GM18858 (cell line): ENCODE data around the gene PHC3.

ENCODE experiments used
- ATAC-seq: cut with Tn5 transposase; IDR thresholded peaks from one replicate; pipeline ENCODE4 v1.9.1; 2021; ENCODE audit not compliant: unreplicated experiment

Gene PHC3

DNA sequence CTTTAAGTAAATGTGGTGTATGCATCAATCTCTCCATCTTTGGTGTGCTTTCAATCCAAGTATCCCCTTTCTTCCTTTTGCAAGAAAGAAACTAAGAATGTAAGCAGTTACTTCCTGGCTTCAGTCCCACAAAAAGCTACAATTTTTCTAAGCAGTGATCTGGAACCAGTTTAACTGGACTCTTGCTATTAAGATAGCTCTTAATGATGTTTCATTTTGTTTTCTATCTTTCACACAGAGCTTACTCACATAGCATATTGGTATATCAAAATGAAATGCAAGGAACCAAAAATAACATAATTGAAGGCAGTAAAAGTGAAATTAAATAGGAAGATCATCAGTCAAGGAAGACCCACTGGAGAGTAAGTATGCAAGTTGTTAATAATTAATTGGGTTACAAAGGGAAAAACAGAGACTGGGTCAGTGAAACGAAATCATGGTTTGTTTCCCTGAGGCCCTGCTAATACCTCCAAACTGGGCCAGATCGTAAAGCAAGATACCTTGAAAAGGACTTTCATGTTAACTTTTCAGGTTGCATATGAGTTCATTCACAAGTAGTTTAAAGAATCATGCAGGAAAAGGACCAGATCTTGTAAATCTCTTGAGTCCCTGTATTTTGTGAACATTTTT lies 101.9 kb downstream of the PHC3 start:
- ATAC-seq, result no peak

DNA sequence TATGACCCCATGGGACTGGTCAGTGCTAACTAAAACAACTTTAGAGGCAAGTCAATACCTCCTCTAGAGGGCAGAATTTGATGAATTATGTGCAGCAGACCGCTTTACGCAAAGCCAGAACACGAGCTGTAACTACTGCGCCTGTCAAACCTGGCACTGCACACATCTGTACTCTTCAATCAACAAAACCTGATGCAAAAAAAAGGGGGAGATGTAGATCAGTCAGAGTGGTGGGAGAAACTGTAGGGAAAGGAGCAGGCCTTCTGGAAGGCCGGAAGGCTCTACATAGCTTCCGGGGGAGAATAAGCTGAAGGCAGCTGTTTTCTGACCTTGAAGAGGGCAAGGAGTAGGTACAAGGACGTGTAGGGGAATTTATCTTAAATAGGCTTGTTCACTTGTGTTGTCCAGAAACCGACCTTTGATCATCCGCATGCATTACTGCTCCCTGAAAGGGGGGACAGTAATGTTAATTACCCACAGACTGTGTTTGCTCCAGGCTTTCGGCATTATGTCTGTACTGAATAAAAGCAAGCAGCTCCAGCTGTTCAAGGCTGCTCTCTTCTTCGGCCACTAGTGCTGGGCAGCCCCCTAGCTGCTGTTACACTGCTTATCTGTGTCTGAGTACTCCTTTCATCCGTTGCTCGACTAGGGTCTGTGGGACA lies 102.8 kb downstream of the PHC3 start:
- no peak for ATAC-seq

- ATAC-seq, result no peak
Measured at GRCh38 chr3:170077361-170077760, 104.2 kb downstream of the PHC3 start.

DNA sequence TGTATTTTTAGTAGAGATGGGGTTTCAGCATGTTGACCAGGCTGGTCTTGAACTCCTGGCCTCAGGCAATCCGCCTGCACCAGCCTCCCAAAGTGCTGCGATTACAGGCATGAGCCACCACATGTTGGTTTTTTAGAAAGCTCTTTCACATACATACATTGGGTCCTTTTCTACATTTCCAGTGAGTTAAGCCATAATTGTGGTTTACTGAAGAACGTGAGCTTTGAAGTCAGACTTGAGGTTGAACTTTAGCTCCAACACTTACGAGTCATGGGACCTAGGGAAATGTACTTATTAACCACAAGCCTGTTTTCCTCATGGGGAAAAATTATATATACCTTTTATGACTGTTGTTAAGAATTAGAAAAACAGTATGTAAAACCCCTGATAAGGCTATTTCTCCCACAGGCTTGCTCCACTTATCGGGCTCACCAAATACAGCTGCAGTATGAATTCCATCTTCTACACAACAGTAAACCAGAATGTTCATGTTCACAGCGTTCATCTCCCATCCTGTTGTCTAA lies 104.8 kb downstream of the PHC3 start:
- ATAC-seq, result no peak

DNA sequence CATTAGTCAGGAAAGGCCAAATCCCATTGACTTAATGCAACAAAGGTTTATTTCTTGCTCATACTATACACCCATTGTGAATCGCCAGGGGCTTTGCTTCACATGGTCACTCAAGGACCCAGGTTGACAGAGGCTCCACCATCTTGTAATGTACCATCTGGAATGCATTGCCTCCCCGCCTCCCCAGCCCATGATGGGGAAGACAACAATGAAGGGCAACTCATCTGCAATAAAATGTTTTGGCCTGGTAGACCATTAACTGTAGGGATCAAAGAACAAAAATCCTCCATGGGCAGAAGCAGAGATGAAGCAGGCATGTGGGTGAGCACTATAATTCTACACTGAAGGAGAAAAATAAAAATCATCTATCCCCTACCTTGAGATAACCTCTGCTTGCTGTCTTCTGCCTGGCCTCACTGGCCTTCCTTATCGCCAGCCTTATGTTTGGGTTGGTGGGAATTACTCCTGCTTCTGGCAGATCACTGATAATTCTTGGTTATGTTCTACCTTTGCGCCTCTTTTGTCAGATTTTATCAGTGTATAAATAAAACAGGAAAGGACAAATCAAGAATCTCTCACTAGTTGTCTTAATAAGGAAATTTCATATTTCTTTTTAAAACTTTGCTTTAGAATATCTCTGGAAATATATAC lies 106.0 kb downstream of the PHC3 start:
- no peak for ATAC-seq

DNA sequence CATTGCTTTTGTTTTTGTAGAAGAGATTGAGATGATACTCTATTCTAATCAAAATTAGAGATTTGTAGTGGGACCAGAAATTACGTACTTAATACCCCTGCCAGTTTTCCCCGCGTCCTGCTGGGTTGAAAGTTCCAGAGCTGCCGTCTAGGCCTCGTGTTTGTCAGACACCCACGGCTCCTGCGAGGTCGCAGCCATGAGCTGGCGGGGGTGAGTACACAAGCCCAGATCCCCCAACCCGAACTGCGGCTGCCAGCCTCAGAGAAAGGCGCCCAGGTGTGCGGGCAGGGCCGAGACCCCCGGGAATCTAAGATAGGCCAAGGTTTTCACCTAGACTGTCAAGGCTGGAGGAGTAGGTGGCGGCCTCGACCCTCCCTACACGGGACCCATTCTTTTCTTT lies 117.4 kb downstream of the PHC3 start:
- no peak for ATAC-seq

DNA sequence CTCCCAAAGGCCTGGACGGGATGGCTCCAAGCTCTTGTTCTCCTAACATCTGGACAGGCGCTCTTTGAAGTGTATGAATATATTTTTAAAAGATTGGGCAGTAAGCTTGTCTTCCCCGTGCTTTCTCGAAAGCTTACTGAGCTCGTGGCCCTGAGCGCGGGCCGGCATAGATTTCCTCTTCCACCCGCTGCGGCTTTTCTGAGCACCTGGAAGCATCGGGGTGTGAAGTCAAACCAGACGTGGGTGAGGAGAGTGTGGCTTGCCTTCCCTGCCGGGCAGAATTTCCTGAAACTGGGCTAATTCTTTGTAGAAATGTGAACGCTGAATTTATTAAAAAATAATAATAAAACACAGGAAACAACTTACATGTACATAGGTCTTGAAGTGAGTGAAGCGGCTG lies 117.8 kb downstream of the PHC3 start:
- no peak for ATAC-seq

DNA sequence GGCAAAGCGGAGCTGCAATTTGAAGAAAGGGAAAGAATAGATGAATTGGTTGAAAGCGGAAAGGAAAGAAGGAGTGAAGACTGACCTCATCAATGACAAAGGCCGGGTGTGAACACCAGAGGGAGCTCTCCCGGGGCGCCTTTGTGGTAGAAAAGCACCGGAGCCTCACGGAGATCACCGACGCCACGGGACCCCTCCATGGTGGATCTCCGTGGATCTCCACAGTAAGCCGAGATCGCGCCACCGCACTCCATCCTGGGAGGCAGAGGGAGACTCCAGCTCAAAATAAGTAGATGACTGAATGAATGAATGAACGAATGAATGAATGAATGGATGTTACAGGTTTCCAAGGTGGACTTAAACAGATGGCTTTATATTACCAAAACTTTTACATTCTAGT lies 118.8 kb downstream of the PHC3 start:
- no peak for ATAC-seq

- no peak for ATAC-seq
Measured at GRCh38 chr3:170062068-170062467, 119.5 kb downstream of the PHC3 start.

DNA sequence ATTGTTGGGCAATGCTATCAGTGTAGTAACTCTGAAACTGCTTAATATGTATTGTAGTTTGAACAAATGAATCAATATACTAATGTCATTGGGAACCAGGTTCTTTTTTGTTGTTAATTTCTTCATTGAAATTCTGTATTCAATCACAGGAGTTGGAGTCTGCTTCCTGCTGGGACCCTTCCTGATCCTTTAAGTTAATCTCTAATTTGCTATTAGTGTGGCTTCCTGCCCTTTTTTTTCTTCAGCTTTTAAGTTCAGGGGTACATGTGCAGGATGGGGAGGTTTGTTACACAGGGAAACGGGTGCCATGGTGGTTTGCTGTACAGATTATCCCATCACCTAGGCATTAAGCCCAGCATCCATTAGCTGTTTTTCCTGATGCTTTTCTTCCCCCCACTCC lies 122.1 kb downstream of the PHC3 start:
- ATAC-seq, result no peak

- no peak for ATAC-seq
Measured at GRCh38 chr3:170058127-170058526, 123.4 kb downstream of the PHC3 start.

GRCh38 chr3:170057550-170057949 lies 124.0 kb downstream of the PHC3 start:
- no peak for ATAC-seq

DNA sequence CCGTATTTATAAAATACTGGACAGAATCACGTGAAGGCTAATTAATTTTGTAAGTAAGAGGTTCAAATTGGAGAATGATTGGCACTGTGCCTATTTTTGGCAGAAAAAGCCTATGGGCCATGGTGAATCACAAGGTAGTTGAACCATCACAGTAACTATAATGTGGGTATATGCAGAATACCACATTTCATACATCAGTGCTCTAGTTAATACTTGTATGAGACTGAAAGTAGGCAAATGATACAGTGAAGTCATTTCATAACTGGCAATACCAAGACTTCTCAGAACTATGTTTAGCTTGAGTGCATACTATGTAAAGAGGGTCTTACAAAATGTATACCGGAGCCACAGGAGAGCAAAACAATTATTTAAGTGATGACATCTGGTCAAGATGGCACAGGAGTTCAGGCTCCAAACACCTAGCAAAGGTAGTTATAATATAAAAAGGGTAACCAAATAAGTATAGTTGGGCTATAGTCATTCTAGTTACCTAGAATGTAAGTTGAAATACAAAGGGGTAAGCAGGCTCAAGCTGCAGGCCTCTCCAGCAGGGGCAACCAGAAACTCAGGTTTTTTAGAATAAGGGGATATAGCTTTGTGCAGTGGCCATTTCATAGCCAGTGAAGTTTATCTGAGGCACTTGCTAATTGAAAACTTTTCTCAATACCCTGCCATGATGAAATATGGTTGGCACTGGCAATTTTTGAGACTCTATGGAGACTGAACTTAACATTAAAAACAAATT lies 124.7 kb downstream of the PHC3 start:
- peak; percentile 88 for ATAC-seq

DNA sequence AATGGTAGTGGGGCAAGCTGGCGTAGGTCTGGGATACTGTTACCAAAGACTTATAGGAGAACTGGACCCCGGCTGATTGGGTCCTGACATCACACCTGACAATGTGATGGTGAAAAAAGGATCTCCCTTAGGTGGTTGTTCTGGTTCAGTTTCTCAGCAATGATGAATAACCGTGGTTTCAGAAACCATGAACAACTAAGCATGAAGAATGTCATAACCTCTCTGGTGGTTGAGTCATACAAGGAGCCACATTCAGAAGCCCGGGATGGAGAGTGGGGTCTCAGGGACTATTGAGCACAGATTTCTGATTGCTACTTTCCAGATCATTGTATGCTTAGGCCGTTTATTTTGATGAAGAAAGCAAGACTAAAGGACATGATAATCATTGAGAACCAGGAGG lies 126.3 kb downstream of the PHC3 start:
- ATAC-seq, result peak; percentile 63

DNA sequence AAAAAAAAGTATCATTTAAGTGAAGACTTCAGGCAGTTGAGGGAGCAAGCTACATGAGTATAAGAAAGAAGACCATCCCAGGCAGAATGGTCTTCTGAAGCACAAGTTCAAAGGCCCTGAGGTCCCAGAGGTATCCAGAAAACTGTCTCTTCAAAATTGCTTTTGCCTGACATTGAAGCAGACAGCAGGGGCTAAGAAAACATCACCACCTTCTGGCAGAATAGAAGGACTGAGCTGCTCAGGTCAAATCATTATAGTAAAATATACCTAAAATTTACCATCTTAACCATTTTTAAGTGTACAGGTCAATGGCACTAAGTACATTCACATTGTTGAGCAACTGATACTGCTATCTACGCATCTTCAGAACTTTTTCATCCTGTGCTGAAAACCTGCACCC lies 127.3 kb downstream of the PHC3 start:
- no peak for ATAC-seq

GRCh38 chr3:170052398-170052797 lies 129.1 kb downstream of the PHC3 start:
- ATAC-seq, result no peak

- no peak for ATAC-seq
Measured at GRCh38 chr3:170050753-170051152, 130.8 kb downstream of the PHC3 start.

- ATAC-seq, result no peak
Measured at GRCh38 chr3:170049146-170050000, 132.2 kb downstream of the PHC3 start.

DNA sequence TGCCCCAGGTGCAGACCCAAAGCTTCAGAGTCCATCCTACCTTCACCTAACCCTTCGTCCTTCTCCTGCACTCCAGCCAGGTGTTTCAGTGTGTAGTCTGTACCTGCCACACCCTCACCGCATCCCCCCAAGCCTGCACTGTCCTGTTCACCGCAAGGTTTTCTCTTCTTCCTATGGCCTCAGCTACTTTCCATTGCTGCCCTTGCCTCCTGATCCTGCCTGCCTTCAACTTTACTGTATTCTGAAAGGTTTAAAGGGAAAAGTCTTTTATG lies 134.5 kb downstream of the PHC3 start:
- no peak for ATAC-seq

DNA sequence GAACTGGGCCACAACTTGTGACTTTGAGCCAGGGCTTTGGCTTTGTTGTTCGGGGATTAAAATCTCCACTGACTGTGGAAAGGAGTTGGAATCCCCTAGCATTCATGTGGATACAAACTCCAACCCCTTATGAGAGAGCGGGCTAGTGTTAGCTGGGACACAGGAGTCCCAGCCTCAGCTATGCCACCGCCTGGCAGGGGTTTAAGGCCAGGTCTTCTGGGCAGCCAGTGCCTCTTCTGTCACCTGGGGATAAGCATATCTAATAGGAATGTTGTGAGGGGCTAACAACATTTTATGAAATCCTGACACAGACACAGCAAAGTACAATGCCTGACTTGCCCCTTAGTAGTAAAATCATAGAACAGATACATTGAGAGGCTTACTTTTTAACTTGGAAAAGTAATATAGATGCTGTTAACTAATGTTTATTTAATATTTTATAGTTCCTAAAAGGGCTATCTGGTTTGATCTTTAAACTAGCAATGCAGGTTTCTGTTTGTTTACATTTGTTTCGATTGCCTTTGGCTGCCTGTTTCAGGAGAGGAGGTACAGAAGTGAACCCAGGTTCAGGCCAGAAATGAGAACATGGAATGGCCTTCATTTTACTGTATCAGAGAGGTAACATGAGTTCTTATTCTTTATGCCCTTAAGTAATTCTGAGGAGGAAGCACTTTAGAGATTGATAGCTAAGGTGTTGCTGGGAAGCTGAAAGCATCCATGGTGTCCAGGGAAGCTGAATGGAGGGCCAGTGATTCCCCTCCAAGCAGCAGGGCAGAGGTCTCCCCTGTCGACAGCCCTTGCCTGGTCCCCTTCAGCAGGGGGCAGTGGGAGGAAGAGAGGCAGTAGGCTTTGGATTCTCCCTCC lies 135.0 kb downstream of the PHC3 start:
- no peak for ATAC-seq
